Stimulated activated CD4-positive, alpha-beta T cell treated with anti-CD3 and anti-CD28 coated beads, TNF-alpha, amount 100 ng/mL, for 4 hours (primary cell): ENCODE results near the gene SPATA31C1.
"Not testable (repeated sequence)": the region's sequence is repeated elsewhere in the genome, so short reads cannot be mapped to it uniquely, and the experiment has no call there.

ENCODE experiments used
- DNase-seq, 3 experiments: peaks; one replicate each; pipeline ENCODE4 v3.0.0-alpha.2; 2020; ENCODE audit warnings: low read depth in 3 of 3

SPATA31C1 gene

GRCh38 chr9:87886933-87887505 lies 30.7 kb upstream of the SPATA31C1 start:
- DNase-seq = no peak

GRCh38 chr9:87887661-87888480 lies 29.9 kb upstream of the SPATA31C1 start:
- DNase-seq = no peak

- DNase-seq = no peak
Measured at GRCh38 chr9:87888501-87888900, 29.3 kb upstream of the SPATA31C1 start.

- DNase-seq = no peak
Measured at GRCh38 chr9:87889065-87889881, 28.5 kb upstream of the SPATA31C1 start.

- no peak for DNase-seq
Measured at GRCh38 chr9:87889882-87890252, 27.9 kb upstream of the SPATA31C1 start.

- DNase-seq = no peak
Measured at GRCh38 chr9:87890837-87891236, 26.9 kb upstream of the SPATA31C1 start.

GRCh38 chr9:87891754-87892153 lies 26.0 kb upstream of the SPATA31C1 start:
- no peak for DNase-seq

GRCh38 chr9:87892956-87893355 lies 24.8 kb upstream of the SPATA31C1 start:
- DNase-seq = no peak

- no peak for DNase-seq
Measured at GRCh38 chr9:87894998-87895625, 22.6 kb upstream of the SPATA31C1 start.

GRCh38 chr9:87896891-87897290 lies 20.9 kb upstream of the SPATA31C1 start:
- DNase-seq = no peak

GRCh38 chr9:87898151-87898550 lies 19.6 kb upstream of the SPATA31C1 start:
- DNase-seq = no peak

GRCh38 chr9:87902371-87902770 lies 15.4 kb upstream of the SPATA31C1 start:
- not testable (repeated sequence) for DNase-seq

- no peak for DNase-seq
Measured at GRCh38 chr9:87909310-87910041, 8.3 kb upstream of the SPATA31C1 start.

- no peak for DNase-seq
Measured at GRCh38 chr9:87910821-87911220, 6.9 kb upstream of the SPATA31C1 start.

GRCh38 chr9:87919013-87919412 lies 1.3 kb downstream of the SPATA31C1 start:
- DNase-seq = not testable (repeated sequence)

GRCh38 chr9:87921561-87921960 lies 3.8 kb downstream of the SPATA31C1 start:
- DNase-seq = not testable (repeated sequence)

GRCh38 chr9:87923012-87923411 lies 5.2 kb downstream of the SPATA31C1 start:
- DNase-seq = not testable (repeated sequence)

- DNase-seq = not testable (repeated sequence)
Measured at GRCh38 chr9:87924851-87925250, 7.1 kb downstream of the SPATA31C1 start.

GRCh38 chr9:87929152-87929551 lies 11.4 kb downstream of the SPATA31C1 start:
- not testable (repeated sequence) for DNase-seq

- DNase-seq = not testable (repeated sequence)
Measured at GRCh38 chr9:87934444-87934843, 16.7 kb downstream of the SPATA31C1 start.

- DNase-seq = not testable (repeated sequence)
Measured at GRCh38 chr9:87937352-87937751, 19.6 kb downstream of the SPATA31C1 start.
